WTC11 (cell line): ENCODE results near the gene RNASE11. TPM values are rescaled to one million over a fixed set of nuclear protein-coding genes. Genes with fewer than 3 reads are reported as not detected.
"Not testable (repeated sequence)": the region's sequence is repeated elsewhere in the genome, so short reads cannot be mapped to it uniquely, and the experiment has no call there.

Source experiments
- ATAC-seq: fragments of 200-7000 bp; cut with Tn5 transposase; 2 replicates; pipeline ENCODE4 v1.10.0; 2021; ENCODE audit warnings: mild to moderate bottlenecking, moderate library complexity
- CTCF ChIA-PET: fragments of 300-600 bp; sonication (Branson Sonifier 250); formaldehyde crosslinking; loops from one replicate; lab custom pipeline; 2021; ENCODE audit warnings: antibody characterized with exemption; lab: Charles Lee
- POLR2A ChIA-PET: fragments of 350-600 bp; sonication (Branson Sonifier 250); formaldehyde crosslinking; loops from one replicate; lab custom pipeline; 2021; ENCODE audit warnings: antibody characterized with exemption; lab: Charles Lee
- DNase-seq: peaks from one replicate; pipeline ENCODE4 v3.0.0; 2021; ENCODE audit warnings: low spot score
- H3K27ac Mint-ChIP-seq: 2 replicates; pipeline ENCODE4 v1.8.0; 2021; ENCODE audit warnings: mixed read lengths
- H3K27me3 Mint-ChIP-seq: 2 replicates; pipeline ENCODE4 v1.8.0; 2021; ENCODE audit warnings: low read depth, mild to moderate bottlenecking, moderate library complexity, mixed read lengths
- H3K36me3 Mint-ChIP-seq: 2 replicates; pipeline ENCODE4 v1.8.0; 2021; ENCODE audit warnings: mixed read lengths
- H3K4me1 Mint-ChIP-seq: 2 replicates; pipeline ENCODE4 v1.8.0; 2022; ENCODE audit warnings: mixed read lengths
- H3K4me3 Mint-ChIP-seq: 2 replicates; pipeline ENCODE4 v1.8.0; 2021; ENCODE audit warnings: mild to moderate bottlenecking, moderate library complexity, mixed read lengths
- H3K9me3 Mint-ChIP-seq: 2 replicates; pipeline ENCODE4 v1.8.0; 2021; ENCODE audit warnings: mixed read lengths
- FOXK1 ChIP-seq: sonication (generic); formaldehyde crosslinking; IDR thresholded peaks from 2 replicates; pipeline ENCODE4 v1.8.0; 2022; ENCODE audit warnings: mild to moderate bottlenecking, moderate library complexity, missing genetic modification reagents
- MXD4 ChIP-seq: fragments of 250-450 bp; sonication (Bioruptor Pico); IDR thresholded peaks from 2 replicates; pipeline ENCODE4 v1.8.0; 2021; ENCODE audit warnings: mild to moderate bottlenecking, moderate library complexity, borderline replicate concordance
- NFATC4 ChIP-seq: fragments of 250-450 bp; sonication (Bioruptor Pico); IDR thresholded peaks from 2 replicates; pipeline ENCODE4 v1.9.0; 2021; ENCODE audit warnings: mild to moderate bottlenecking
- SOX15 ChIP-seq: fragments of 250-450 bp; sonication (Bioruptor Pico); IDR thresholded peaks from 2 replicates; pipeline ENCODE4 v1.9.0; 2021; ENCODE audit warnings: mild to moderate bottlenecking
- TCF7 ChIP-seq: sonication (generic); formaldehyde crosslinking; IDR thresholded peaks from 2 replicates; pipeline ENCODE4 v1.8.0; 2022; ENCODE audit warnings: mild to moderate bottlenecking, low read depth, missing genetic modification reagents, moderate library complexity
- TEAD4 ChIP-seq: sonication (generic); formaldehyde crosslinking; IDR thresholded peaks from 2 replicates; pipeline ENCODE4 v1.8.0; 2022; ENCODE audit warnings: mild to moderate bottlenecking, missing genetic modification reagents
- ZNF671 ChIP-seq: fragments of 250-450 bp; sonication (Bioruptor Pico); IDR thresholded peaks from 2 replicates; pipeline ENCODE4 v1.8.0; 2021; ENCODE audit warnings: mild to moderate bottlenecking
- total RNA-seq: library from RNA; stranded (reverse); gene quantifications from 3 replicates; pipeline ENCODE4 v1.2.3, GENCODE V29; 2021
- TF ChIP-seq, protein P1 (sequence below): sonication (generic); formaldehyde crosslinking; IDR thresholded peaks from 2 replicates; pipeline ENCODE4 v1.8.1; 2023; ENCODE audit warnings: mild to moderate bottlenecking, missing genetic modification reagents, borderline replicate concordance
- TF ChIP-seq, protein P2 (sequence below): fragments of 250-450 bp; sonication (Bioruptor Pico); IDR thresholded peaks from 2 replicates; pipeline ENCODE4 v1.8.0; 2021; ENCODE audit warnings: mild to moderate bottlenecking
- TF ChIP-seq, protein P3 (sequence below): sonication (generic); formaldehyde crosslinking; IDR thresholded peaks from 2 replicates; pipeline ENCODE4 v1.8.0; 2022; ENCODE audit warnings: mild to moderate bottlenecking, missing genetic modification reagents
- TF ChIP-seq, protein P4 (sequence below): sonication (generic); formaldehyde crosslinking; IDR thresholded peaks from 2 replicates; pipeline ENCODE4 v1.8.1; 2023; ENCODE audit warnings: mild to moderate bottlenecking, missing genetic modification reagents, moderate library complexity
- TF ChIP-seq, protein P5 (sequence below): fragments of 250-450 bp; sonication (Bioruptor Pico); IDR thresholded peaks from 2 replicates; pipeline ENCODE4 v1.9.0; 2021; ENCODE audit warnings: mild to moderate bottlenecking, borderline replicate concordance
- TF ChIP-seq, protein P6 (sequence below): sonication (generic); formaldehyde crosslinking; IDR thresholded peaks from 2 replicates; pipeline ENCODE4 v1.8.1; 2022; ENCODE audit warnings: missing genetic modification reagents, borderline replicate concordance
- TF ChIP-seq, protein P7 (sequence below): sonication (generic); formaldehyde crosslinking; conservative IDR thresholded peaks from 2 replicates; pipeline ENCODE4 v1.8.1; 2023; ENCODE audit warnings: mild to moderate bottlenecking, low read depth, missing genetic modification reagents, moderate library complexity

Gene RNASE11
- total RNA-seq, 1 experiment from 2014 or later: not detected

DNA sequence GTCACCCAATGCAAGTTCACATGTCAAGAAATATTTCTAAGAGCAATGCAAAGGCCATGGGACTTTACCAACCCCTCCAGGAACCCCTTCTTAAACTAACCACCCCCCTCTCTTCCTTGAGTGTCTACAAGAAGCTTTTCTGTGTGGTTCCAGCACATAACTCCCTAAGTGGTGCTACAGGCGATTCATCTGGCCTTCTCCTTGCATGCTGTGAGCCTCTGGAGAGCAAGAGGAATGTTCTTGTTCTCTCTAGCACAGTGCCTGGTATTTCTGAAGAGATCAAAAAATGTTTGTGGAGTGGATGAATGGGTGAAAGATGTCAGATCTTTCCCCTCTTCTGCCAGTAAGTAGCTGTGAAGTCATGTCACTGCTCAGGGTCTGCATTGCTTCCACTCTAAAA, 9.3 kb upstream of the RNASE11 start:
- Mint-ChIP-seq H3K27me3 (no peaks in the 10 kb centered on the region), H3K36me3 (no peaks in the 10 kb centered on the region), H3K27ac (no peak overlapping the region), H3K9me3 (no peaks in the 10 kb centered on the region), H3K4me3 (no peak overlapping the region), H3K4me1 (peaks cover 6% of the 10 kb centered on the region; the same call in 1 of the 2 replicates)
- POLR2A ChIA-PET: no interaction called here
- TF ChIP-seq, protein P1, sequence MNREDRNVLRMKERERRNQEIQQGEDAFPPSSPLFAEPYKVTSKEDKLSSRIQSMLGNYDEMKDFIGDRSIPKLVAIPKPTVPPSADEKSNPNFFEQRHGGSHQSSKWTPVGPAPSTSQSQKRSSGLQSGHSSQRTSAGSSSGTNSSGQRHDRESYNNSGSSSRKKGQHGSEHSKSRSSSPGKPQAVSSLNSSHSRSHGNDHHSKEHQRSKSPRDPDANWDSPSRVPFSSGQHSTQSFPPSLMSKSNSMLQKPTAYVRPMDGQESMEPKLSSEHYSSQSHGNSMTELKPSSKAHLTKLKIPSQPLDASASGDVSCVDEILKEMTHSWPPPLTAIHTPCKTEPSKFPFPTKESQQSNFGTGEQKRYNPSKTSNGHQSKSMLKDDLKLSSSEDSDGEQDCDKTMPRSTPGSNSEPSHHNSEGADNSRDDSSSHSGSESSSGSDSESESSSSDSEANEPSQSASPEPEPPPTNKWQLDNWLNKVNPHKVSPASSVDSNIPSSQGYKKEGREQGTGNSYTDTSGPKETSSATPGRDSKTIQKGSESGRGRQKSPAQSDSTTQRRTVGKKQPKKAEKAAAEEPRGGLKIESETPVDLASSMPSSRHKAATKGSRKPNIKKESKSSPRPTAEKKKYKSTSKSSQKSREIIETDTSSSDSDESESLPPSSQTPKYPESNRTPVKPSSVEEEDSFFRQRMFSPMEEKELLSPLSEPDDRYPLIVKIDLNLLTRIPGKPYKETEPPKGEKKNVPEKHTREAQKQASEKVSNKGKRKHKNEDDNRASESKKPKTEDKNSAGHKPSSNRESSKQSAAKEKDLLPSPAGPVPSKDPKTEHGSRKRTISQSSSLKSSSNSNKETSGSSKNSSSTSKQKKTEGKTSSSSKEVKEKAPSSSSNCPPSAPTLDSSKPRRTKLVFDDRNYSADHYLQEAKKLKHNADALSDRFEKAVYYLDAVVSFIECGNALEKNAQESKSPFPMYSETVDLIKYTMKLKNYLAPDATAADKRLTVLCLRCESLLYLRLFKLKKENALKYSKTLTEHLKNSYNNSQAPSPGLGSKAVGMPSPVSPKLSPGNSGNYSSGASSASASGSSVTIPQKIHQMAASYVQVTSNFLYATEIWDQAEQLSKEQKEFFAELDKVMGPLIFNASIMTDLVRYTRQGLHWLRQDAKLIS (CRISPR knock-in tag): no peak
- TF ChIP-seq, protein P2, sequence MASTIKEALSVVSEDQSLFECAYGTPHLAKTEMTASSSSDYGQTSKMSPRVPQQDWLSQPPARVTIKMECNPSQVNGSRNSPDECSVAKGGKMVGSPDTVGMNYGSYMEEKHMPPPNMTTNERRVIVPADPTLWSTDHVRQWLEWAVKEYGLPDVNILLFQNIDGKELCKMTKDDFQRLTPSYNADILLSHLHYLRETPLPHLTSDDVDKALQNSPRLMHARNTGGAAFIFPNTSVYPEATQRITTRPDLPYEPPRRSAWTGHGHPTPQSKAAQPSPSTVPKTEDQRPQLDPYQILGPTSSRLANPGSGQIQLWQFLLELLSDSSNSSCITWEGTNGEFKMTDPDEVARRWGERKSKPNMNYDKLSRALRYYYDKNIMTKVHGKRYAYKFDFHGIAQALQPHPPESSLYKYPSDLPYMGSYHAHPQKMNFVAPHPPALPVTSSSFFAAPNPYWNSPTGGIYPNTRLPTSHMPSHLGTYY: no peak
- TF ChIP-seq TEAD4: no peak
- TF ChIP-seq, protein P3, sequence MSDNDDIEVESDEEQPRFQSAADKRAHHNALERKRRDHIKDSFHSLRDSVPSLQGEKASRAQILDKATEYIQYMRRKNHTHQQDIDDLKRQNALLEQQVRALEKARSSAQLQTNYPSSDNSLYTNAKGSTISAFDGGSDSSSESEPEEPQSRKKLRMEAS: no peak
- TF ChIP-seq MXD4: no peak
- ATAC-seq: no peak
- CTCF ChIA-PET: interaction anchor here (1.5 kb wide), 1 partner anchor 9 kb away, joined by 5 read pairs; no protein-coding TSS in a partner anchor
- DNase-seq: no peak

DNA sequence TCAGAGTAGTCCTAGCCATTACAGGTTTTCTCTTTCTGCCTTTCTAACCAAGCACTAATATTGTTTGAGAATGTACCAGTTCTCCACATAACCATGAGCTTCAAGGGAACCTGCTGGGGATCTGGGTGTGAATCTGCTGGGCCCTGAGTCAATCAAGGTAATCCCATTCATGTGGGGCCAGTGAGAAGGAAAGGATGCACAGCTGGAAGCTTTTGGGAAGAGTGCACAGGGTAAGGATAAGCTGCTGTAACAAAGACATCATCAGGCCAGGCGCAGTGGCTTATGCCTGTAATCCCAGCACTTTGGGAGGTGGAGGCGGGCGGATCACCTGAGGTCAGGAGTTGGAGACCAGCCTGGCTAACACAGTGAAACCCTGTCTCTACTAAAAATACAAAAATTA, 7.9 kb upstream of the RNASE11 start:
- H3K27ac Mint-ChIP-seq, DNase-seq, H3K4me1 Mint-ChIP-seq, POLR2A ChIA-PET, ATAC-seq, H3K9me3 Mint-ChIP-seq, H3K36me3 Mint-ChIP-seq, H3K4me3 Mint-ChIP-seq, CTCF ChIA-PET, H3K27me3 Mint-ChIP-seq: not testable (repeated sequence)

DNA sequence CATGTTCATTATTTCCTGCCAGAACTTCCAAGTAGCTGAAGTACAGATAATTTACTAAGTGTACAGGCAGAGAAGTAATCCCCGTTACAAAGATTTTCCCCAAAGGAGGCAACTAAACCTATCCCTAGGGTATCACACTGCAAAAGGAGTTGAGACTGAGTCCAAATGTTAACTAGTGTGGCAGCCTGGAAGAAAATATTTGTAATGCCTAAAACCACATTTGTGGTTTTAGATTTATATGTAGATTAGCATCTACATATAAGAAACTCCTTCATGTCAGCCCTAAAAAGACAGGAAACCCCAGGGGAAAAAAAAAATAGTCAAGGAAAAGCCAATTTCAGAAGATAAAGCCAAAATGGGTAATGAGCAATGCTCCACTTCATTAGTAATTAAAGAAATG, 4.8 kb upstream of the RNASE11 start:
- Mint-ChIP-seq H3K27ac (no peak overlapping the region), H3K4me3 (no peak overlapping the region), H3K36me3 (no peaks in the 10 kb centered on the region), H3K9me3 (no peaks in the 10 kb centered on the region), H3K27me3 (no peaks in the 10 kb centered on the region; the same call in 1 of the 2 replicates), H3K4me1 (peaks cover 2% of the 10 kb centered on the region)
- CTCF ChIA-PET: no interaction called here
- DNase-seq: no peak
- no peak for TF ChIP-seq TCF7 (CRISPR knock-in tag)
- TF ChIP-seq NFATC4: no peak
- no peak for TF ChIP-seq SOX15 (CRISPR knock-in tag)
- TF ChIP-seq, protein P4, sequence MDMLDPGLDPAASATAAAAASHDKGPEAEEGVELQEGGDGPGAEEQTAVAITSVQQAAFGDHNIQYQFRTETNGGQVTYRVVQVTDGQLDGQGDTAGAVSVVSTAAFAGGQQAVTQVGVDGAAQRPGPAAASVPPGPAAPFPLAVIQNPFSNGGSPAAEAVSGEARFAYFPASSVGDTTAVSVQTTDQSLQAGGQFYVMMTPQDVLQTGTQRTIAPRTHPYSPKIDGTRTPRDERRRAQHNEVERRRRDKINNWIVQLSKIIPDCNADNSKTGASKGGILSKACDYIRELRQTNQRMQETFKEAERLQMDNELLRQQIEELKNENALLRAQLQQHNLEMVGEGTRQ (CRISPR knock-in tag): no peak
- no peak for TF ChIP-seq ZNF671
- POLR2A ChIA-PET: no interaction called here
- no peak for ATAC-seq

DNA sequence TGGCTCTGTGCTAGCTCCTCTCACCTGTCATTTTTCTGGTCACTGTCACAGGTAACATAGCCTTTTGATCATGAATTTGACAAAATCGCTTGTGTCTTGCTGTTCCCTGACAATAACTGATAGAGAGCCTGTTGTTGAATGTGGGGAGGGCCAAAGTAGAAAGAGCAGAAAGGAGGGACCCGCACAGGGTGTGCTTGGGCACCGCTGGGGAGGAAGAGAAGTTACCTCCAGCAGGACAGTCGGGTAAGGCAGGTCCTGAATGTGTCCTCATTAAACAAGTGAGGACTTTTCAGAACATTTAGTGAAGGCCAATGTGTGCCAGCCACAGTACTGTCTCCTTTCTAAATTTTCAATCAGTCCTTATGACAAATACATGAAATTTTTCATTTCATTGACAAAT, 3.4 kb upstream of the RNASE11 start, which contains the start of gene RNASE12:
RNASE12 (minus strand) TSS at position 142 of the 400 bp plus-strand sequence. CDS start 653 bp downstream, outside the sequence.
- Mint-ChIP-seq H3K9me3 (no peaks in the 10 kb centered on the region), H3K27me3 (no peaks in the 10 kb centered on the region; the same call in 1 of the 2 replicates), H3K27ac (no peak within 1 kb of the TSS), H3K4me1 (peaks cover 7% of the 10 kb centered on the region), H3K4me3 (no peak within 1 kb of the TSS), H3K36me3 (no peaks in the 10 kb centered on the region)
- POLR2A ChIA-PET: interaction anchor here (0.5 kb wide), 1 partner anchor 72 kb away, joined by 3 read pairs; no protein-coding TSS in a partner anchor
- CTCF ChIA-PET: interaction anchor here (1.3 kb wide), 1 partner anchor 18 kb away, joined by 3 read pairs; no protein-coding TSS in a partner anchor
- ATAC-seq (no peak), DNase-seq (no peak)
- TF ChIP-seq FOXK1 (no peak), TEAD4 (no peak)
- TF ChIP-seq, protein P5, sequence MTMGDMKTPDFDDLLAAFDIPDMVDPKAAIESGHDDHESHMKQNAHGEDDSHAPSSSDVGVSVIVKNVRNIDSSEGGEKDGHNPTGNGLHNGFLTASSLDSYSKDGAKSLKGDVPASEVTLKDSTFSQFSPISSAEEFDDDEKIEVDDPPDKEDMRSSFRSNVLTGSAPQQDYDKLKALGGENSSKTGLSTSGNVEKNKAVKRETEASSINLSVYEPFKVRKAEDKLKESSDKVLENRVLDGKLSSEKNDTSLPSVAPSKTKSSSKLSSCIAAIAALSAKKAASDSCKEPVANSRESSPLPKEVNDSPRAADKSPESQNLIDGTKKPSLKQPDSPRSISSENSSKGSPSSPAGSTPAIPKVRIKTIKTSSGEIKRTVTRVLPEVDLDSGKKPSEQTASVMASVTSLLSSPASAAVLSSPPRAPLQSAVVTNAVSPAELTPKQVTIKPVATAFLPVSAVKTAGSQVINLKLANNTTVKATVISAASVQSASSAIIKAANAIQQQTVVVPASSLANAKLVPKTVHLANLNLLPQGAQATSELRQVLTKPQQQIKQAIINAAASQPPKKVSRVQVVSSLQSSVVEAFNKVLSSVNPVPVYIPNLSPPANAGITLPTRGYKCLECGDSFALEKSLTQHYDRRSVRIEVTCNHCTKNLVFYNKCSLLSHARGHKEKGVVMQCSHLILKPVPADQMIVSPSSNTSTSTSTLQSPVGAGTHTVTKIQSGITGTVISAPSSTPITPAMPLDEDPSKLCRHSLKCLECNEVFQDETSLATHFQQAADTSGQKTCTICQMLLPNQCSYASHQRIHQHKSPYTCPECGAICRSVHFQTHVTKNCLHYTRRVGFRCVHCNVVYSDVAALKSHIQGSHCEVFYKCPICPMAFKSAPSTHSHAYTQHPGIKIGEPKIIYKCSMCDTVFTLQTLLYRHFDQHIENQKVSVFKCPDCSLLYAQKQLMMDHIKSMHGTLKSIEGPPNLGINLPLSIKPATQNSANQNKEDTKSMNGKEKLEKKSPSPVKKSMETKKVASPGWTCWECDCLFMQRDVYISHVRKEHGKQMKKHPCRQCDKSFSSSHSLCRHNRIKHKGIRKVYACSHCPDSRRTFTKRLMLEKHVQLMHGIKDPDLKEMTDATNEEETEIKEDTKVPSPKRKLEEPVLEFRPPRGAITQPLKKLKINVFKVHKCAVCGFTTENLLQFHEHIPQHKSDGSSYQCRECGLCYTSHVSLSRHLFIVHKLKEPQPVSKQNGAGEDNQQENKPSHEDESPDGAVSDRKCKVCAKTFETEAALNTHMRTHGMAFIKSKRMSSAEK (CRISPR knock-in tag): no peak
- TF ChIP-seq, protein P6, sequence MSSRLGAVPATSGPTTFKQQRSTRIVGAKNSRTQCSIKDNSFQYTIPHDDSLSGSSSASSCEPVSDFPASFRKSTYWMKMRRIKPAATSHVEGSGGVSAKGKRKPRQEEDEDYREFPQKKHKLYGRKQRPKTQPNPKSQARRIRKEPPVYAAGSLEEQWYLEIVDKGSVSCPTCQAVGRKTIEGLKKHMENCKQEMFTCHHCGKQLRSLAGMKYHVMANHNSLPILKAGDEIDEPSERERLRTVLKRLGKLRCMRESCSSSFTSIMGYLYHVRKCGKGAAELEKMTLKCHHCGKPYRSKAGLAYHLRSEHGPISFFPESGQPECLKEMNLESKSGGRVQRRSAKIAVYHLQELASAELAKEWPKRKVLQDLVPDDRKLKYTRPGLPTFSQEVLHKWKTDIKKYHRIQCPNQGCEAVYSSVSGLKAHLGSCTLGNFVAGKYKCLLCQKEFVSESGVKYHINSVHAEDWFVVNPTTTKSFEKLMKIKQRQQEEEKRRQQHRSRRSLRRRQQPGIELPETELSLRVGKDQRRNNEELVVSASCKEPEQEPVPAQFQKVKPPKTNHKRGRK (CRISPR knock-in tag): no peak
- TF ChIP-seq, protein P7, sequence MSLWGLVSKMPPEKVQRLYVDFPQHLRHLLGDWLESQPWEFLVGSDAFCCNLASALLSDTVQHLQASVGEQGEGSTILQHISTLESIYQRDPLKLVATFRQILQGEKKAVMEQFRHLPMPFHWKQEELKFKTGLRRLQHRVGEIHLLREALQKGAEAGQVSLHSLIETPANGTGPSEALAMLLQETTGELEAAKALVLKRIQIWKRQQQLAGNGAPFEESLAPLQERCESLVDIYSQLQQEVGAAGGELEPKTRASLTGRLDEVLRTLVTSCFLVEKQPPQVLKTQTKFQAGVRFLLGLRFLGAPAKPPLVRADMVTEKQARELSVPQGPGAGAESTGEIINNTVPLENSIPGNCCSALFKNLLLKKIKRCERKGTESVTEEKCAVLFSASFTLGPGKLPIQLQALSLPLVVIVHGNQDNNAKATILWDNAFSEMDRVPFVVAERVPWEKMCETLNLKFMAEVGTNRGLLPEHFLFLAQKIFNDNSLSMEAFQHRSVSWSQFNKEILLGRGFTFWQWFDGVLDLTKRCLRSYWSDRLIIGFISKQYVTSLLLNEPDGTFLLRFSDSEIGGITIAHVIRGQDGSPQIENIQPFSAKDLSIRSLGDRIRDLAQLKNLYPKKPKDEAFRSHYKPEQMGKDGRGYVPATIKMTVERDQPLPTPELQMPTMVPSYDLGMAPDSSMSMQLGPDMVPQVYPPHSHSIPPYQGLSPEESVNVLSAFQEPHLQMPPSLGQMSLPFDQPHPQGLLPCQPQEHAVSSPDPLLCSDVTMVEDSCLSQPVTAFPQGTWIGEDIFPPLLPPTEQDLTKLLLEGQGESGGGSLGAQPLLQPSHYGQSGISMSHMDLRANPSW (CRISPR knock-in tag): no peak
